GM18511 (cell line): Measurements from ENCODE around the gene ZNF516.

Experiments used
- ATAC-seq: cut with Tn5 transposase; IDR thresholded peaks from one replicate; pipeline ENCODE4 v1.9.1; 2021; ENCODE audit warnings: mild to moderate bottlenecking, moderate library complexity; ENCODE audit not compliant: unreplicated experiment

The ZNF516 gene

DNA sequence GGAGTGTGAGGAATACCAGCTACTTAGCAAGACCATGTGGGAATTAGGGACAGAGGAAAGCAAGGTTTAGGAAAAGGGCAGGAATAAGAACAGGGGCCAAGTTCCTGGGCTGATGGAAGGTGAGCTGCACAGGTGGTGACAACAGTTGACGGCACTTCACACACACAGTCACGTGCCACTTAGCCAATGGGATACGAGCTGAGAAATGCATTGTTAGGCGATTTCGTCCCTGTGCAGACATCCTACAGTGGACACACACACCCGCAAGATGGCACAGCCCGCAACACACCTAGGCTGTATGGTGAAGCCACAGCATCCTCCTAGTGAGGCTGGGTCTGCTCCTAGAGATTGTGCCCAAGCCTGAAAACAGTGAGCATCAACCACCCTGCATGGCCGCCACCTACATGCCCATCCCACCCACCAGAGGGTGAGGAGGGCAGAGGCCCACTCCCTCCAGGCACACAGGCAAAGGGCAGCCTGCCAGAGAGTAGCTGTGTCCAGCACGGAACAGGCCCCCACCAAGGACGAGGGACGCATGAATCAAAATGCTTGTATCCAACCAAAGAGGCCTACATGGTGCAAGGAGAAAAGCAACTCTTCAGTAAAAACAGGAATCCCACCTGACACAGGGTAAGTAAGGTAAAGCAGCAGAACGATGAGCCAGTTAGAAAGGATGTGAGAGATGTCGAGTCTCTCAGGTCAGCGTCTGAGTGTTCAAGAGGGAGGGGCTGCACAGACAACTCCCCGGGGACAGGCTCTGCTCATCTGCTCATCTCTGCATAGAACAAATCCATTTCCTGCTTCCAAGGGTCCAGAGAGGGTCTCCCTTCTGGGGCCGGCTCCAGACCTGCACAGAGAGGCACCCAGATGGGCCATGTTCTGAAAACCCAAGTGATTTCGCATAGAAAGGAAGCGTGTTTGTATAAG lies 51.3 kb downstream of the ZNF516 start:
- ATAC-seq, result no peak

DNA sequence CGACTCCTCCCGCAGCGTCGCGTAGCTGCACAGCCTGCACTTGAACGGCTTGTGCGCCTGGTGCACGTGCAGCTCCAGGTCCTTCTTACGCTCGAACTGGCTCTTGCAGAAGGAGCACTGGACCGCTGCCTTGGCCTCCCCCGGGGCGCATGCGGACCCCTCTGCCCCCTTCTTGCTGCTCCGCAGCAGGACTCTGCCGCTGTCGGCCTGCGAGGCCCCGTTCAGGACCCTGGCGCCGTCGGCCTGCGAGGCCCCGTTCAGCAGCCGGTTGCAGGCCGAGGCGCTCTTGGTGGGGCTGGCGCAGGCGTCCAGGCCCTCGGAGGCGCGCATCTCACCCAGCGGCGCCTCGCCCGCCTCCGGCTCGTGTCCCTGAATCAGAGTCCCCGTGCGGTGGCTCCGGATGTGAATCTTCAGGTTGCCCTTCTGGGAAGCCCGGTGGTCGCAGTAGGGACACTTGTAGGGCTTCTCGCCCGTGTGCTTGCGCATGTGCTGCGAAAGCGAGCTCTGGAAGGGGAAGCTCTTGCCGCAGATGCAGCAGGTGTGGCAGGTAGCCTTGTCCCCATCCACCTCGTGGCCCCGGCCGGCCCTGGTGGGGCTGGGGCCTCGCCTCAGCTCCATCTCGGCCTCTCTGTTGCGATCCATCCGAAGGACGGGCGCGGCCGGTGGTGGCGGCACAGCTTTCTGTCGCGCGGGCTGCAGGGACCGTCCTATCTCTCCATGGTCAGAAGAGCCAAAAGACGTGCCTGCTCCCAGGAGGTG lies 52.5 kb downstream of the ZNF516 start:
- no peak for ATAC-seq

DNA sequence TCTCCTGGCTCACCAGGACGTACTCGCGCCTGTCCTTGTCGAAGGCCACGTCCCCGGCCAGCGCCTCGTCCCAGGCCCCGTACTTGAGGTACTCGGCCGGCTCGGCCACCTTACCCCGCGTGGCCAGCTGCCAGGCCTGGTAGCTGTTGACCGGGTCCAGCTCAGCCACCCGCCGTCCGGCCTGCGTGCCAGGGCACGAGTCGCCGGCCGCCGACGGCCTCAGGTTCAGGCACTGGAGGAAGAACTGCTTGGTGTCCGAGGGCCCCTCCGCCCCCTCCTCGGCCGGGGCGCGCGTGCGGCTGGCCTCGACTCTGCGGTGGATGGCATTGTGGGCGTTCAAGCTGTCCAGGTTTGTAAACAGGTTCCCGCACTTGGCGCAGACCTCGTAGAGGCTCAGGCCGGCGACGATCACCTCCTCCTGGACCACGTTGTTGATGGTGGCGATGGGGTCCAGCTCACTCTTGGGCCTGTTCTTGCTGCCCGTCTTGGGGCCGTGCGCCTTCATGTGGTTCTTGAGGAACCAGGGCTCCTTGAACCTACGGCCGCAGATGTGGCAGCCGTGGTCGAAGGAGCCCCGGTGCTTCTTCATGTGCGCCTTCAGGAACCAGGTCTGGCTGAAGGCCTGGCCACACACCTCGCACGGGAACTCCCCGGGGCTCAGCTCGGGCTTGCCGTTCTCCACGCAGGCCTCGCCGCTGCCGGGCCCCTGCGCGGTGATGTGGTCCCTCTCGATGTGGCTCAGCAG lies 53.2 kb downstream of the ZNF516 start:
- ATAC-seq, result no peak

- ATAC-seq, result no peak
Measured at GRCh38 chr18:76441002-76441667, 53.9 kb downstream of the ZNF516 start.

GRCh38 chr18:76437910-76438309 lies 57.1 kb downstream of the ZNF516 start:
- ATAC-seq, result no peak

GRCh38 chr18:76437011-76437410 lies 58.0 kb downstream of the ZNF516 start:
- no peak for ATAC-seq

DNA sequence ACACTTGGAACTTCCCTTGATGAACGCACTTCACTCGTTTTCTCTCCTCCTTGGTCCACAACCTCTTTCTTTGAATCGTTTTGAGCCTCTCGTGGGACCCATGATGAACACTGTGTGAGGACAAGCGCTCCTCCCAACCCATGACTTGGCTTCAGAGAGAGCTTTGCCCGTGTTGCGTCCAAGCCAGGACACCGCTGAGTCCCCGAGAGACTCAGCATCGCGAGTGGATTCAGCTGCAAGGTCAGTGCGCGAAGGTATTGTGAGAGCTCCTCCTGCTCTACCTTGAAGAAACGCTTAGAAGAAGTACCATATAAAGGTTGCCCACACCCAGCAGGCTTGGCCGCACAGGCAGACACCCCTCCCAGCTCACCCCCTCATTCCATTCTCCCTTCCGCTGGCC lies 58.7 kb downstream of the ZNF516 start:
- no peak for ATAC-seq

DNA sequence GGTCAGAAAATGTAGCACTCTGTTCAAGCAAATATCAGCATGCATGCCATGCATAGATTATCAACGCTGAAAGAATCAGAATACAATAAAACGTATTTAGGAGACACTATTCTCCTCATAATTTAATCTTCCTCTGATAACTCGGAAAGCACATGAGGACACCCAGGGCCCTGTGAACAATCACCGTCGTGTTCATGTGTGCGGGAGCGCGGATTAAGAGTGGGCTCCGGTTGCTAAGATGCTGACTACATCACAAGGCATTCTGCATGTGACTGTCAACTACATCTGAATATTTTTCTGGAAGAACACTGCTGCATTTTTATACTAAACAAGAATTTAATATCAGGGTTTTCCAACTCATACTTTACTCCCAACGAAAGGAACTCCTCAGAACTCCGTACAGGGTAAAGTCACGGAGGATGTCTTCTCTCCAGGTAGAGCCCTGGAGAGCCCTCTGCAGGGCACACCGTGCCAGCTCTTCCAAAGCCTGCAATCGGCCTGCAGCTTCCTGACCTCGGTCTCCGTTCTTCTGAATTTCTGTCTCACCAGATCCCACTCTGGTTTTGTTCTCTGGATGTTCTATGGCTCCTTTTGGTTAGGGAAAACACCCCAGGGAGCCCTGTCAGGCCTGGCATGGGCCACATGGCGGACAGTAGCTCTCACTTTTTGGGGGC lies 59.6 kb downstream of the ZNF516 start:
- no peak for ATAC-seq

DNA sequence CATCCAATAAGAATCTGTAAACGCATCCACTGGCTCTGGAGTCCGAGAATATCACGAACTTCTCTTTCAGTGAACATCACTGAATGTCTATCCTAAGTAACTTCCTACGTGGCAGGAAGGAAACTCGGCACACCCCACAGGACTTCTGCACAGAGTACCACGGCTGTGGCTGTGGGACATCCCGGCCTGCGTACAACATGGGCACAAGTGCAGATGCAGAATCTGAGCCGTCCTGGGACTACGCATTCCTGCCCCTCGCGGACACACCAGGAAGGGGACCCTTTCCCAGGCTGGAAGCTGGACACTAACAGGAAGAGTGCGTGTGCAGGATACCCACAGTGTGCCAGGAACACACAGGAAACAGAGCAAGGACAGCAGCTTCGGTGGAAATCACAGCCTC lies 60.6 kb downstream of the ZNF516 start:
- ATAC-seq, result no peak

GRCh38 chr18:76433788-76434187 lies 61.3 kb downstream of the ZNF516 start:
- no peak for ATAC-seq

DNA sequence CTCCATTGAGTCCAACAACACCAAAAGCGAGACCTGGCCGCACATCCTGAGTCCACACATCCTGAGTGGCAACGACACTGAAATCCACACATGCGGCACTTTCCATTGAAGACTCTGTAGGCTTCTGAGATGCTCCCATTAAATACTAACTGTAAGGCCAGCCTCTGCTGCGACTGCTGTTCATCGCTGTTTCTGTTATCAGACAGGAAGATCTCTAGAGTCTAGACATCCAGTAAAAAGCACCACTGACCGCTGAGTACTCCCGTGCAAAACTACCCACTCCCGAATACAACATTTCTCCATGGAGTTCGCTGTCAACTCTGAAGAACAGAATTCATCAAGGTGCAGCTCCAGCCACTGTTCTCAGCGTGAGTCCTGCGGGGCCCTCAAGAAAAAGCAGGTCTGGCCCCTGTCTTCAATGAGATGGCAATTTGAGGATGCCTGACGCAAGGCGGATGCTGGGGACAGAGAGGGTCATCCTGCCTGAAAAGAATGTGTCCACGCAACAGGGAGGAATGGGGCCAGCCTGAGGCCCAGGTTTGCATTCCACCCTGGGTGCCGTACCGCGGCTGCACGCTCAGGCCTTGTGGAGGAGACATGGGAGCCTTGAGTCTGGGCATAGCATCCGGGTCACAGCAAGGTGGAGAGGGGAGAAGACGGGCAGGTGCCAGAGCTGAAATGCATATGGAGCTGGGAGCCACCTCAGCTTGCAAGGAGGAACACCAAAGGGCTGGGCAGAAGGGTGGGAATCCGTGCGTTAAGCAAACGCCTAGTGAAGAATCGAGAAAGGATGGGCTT lies 61.9 kb downstream of the ZNF516 start:
- ATAC-seq, result no peak

- ATAC-seq, result no peak
Measured at GRCh38 chr18:76432274-76432755, 62.7 kb downstream of the ZNF516 start.

DNA sequence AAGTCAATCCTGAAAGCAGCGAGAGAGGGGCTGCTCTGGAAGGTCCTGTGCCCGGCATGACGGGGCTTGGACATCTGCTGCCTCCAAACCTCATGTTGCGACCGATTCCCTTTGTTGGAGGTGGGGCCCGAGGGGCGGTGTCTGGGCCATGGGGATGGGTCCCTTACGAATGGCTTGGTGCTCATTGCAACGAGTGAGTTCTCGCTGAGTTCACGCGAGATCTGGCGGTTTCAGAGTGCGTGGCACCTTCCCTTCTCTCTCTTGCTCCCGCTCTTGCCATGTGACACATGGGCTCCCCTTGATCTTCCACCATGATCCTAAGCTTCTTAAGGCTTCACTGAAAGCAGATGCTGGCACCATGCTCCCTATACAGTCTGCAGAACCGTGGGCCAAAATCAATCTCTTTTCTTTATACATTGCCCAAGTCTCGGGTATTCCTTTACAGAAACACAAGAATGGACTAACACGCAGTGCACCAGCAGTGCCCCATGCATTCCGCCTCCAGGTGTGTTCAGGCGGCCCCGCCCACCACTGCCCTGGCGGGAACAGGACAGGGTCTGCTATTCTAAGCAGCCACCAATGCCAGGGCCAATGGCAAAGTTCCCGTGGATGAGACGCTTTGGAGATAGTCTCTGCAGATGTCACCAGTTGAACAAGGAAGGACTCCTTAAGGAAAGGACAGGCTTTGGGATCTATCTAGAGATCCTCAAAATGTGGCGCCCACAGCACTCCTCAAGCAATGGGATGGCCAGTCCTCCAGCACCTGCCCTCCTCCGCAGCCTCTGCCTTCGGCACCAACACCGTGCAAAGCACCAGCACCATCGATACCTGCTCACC lies 63.4 kb downstream of the ZNF516 start:
- no peak for ATAC-seq

DNA sequence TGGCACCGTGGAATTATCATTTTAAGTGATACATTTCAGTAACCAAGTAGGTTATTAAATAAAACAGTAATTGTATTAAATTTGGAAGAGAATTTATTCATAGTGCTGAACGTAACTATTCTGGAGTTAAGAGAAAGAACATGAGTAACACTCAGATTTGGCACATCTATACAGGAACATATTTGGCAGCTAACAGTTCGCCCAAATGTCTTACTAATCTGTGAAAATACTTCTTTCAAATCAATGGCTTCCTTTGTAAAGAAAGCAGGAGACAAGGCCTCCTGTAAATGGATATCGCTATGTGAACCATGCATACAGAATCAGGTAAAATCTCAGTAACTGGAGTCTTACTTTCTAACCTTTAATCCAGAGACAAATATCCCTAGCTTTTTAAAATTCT lies 64.4 kb downstream of the ZNF516 start:
- no peak for ATAC-seq

DNA sequence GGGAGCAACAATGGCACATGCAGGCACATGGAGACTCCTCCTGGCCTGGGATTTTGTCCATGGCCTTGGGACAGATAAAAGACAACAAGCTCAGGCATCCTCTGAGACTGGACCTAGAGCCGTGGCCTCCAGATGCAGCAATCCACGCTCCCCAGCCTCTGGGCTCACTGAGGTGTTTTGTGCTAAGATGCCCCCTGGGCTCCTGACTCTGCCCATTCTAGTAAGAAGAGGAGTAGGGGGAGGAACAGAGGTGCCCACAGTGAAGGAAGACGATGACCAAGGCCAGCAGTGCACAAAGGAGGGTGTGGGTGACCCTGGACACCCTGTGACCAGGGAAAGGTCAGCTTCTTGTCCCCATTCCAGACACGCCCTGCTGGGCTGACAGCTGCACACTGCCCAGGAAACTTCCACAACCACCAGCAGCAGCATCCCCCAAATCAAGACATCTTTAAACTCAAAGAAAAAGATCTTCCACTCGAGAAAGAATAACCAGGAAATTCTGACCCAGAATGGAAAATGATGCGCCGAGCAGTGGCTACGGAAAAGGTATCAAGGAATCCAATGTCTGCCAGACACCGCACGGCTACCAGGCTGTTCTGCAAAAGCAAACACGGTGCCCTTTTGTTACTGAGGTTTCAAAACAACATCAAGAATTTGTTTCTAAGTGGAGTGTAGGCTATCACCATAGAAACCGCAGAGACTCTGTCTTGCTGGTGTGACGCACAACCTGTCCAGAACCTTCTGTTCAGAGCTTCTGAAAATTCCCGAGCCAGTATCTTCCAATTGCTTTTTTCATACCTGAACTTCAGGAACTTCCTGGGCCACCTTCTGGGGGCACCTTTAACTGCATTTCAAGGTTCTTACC lies 65.5 kb downstream of the ZNF516 start:
- ATAC-seq, result no peak

- ATAC-seq, result no peak
Measured at GRCh38 chr18:76428396-76429261, 66.4 kb downstream of the ZNF516 start.
